ENCODE results near the gene TAF12.
"Not testable (repeated sequence)": the region's sequence is repeated elsewhere in the genome, so short reads cannot be mapped to it uniquely, and the experiment has no call there.

DNA sequence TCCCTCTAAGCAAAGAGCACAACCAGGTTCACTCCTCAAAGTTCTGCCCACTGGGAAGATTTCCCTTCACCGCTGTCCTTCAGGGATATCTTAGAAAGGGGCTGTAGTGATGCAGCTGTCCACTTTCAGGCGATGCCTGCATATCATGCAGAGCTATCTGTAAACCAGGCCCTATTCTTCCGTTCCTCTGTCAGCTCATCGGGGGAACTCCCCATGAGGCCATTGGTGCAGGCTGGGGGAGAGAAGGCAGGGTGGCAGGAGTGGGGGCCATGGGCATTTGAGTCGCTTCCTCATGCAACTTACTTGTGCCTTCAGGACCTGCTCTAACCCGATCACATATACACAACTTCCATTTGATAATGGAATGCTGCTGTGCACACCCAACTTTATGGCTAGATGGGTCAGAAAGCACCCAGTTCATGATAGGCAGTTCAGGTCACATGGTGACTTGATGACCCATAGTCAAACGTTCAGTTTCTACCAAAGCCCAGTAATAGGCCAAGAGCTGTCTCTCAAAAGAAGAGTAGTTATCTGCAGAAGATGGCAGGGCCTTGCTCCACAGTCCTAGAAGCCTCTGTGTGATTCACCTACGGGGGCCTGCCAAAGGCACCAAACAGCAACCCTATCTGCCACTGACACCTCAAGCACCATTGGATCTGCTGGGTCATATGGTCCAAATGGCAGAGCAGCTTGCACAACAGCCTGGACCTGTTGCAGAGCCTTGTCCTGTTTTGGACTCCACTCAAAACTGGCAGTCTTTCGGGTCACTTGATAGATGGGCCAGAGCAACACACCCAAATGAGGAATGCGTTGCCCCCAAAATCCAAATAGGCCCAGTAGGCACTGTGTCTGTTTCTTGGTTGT is 12.8 kb upstream of the TAF12 start:
- TF ChIP-seq, protein P1, sequence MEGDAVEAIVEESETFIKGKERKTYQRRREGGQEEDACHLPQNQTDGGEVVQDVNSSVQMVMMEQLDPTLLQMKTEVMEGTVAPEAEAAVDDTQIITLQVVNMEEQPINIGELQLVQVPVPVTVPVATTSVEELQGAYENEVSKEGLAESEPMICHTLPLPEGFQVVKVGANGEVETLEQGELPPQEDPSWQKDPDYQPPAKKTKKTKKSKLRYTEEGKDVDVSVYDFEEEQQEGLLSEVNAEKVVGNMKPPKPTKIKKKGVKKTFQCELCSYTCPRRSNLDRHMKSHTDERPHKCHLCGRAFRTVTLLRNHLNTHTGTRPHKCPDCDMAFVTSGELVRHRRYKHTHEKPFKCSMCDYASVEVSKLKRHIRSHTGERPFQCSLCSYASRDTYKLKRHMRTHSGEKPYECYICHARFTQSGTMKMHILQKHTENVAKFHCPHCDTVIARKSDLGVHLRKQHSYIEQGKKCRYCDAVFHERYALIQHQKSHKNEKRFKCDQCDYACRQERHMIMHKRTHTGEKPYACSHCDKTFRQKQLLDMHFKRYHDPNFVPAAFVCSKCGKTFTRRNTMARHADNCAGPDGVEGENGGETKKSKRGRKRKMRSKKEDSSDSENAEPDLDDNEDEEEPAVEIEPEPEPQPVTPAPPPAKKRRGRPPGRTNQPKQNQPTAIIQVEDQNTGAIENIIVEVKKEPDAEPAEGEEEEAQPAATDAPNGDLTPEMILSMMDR (IDR thresholded peaks at IDR 0.05; ENCODE audit: low read depth, low read length, missing input control): not testable (repeated sequence)
- TF ChIP-seq FOXA1 (IDR thresholded peaks at IDR 0.05); SP1 (IDR thresholded peaks at IDR 0.05); TAF1 (conservative IDR thresholded peaks at IDR 0.05); YY1 (IDR thresholded peaks at IDR 0.05); RAD21 (IDR thresholded peaks at IDR 0.05); JUND (IDR thresholded peaks at IDR 0.05); EGR1 (IDR thresholded peaks at IDR 0.05; ENCODE audit: low read depth in 2 of 2); GABPA (IDR thresholded peaks at IDR 0.05 in 1 of 2, conservative IDR thresholded peaks at IDR 0.05 in 1 of 2); HNF4G (IDR thresholded peaks at IDR 0.05); FOXA2 (IDR thresholded peaks at IDR 0.05): not testable (repeated sequence)
- TF ChIP-seq, protein P2, sequence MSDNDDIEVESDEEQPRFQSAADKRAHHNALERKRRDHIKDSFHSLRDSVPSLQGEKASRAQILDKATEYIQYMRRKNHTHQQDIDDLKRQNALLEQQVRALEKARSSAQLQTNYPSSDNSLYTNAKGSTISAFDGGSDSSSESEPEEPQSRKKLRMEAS (IDR thresholded peaks at IDR 0.05): not testable (repeated sequence)
- TF ChIP-seq, protein P3, sequence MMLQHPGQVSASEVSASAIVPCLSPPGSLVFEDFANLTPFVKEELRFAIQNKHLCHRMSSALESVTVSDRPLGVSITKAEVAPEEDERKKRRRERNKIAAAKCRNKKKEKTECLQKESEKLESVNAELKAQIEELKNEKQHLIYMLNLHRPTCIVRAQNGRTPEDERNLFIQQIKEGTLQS (IDR thresholded peaks at IDR 0.05): not testable (repeated sequence)
- TF ChIP-seq, protein P4, sequence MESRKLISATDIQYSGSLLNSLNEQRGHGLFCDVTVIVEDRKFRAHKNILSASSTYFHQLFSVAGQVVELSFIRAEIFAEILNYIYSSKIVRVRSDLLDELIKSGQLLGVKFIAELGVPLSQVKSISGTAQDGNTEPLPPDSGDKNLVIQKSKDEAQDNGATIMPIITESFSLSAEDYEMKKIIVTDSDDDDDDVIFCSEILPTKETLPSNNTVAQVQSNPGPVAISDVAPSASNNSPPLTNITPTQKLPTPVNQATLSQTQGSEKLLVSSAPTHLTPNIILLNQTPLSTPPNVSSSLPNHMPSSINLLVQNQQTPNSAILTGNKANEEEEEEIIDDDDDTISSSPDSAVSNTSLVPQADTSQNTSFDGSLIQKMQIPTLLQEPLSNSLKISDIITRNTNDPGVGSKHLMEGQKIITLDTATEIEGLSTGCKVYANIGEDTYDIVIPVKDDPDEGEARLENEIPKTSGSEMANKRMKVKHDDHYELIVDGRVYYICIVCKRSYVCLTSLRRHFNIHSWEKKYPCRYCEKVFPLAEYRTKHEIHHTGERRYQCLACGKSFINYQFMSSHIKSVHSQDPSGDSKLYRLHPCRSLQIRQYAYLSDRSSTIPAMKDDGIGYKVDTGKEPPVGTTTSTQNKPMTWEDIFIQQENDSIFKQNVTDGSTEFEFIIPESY (IDR thresholded peaks at IDR 0.05): not testable (repeated sequence)

All from liver (tissue), 3 donors.